ENCODE measurements around the gene GNAS. TPM values are rescaled to one million over a fixed set of nuclear protein-coding genes. Genes with fewer than 3 reads are reported as not detected.

Gene GNAS
- total RNA-seq, 1 donor from 2014 or later, result 1,218 TPM

DNA sequence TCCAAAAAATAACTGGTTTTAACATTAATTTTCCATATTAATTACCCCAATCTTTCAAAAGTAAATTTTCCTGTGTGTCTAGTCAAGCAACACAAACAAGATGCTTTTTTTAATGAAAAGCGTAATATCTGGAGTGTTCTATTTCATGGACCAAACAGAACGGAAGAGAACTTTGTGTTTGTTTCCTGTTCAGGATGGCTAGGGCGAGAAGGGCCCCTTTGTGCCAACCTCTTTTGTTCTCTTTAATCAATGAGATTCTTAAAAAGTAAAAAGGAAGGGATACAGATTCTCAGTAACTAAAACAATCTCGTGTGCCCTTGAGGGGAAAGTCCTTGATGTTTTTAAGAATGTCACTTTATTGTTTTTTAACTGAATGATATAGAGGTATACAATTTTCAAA is 55.7 kb downstream of the GNAS start:
- Mint-ChIP-seq H3K27ac (peak overlapping the region; percentile 97), H3K4me1 (peaks cover 18% of the 10 kb centered on the region), H3K27me3 (ENCODE audit: low read depth) (no peaks in the 10 kb centered on the region), H3K9me3 (no peaks in the 10 kb centered on the region), H3K4me3 (no peak overlapping the region), H3K36me3 (peaks cover 69% of the 10 kb centered on the region)
- no peak for DNase-seq (ENCODE audit: low spot score in 2 of 2, unreplicated experiment in 2 of 2)
- no peak for TF ChIP-seq CTCF (IDR thresholded peaks at IDR 0.05; ENCODE audit: unreplicated experiment)

- peaks cover 64% of the 10 kb centered on the region for H3K36me3 Mint-ChIP-seq
- no peaks in the 10 kb centered on the region for H3K9me3 Mint-ChIP-seq
- no peak for DNase-seq (ENCODE audit: low spot score in 2 of 2, unreplicated experiment in 2 of 2)
- no peaks in the 10 kb centered on the region for H3K27me3 Mint-ChIP-seq (ENCODE audit: low read depth)
- H3K4me1 Mint-ChIP-seq, result peaks cover 18% of the 10 kb centered on the region
- H3K27ac Mint-ChIP-seq, result no peak overlapping the region
- no peak overlapping the region for H3K4me3 Mint-ChIP-seq
- TF ChIP-seq CTCF (IDR thresholded peaks at IDR 0.05; ENCODE audit: unreplicated experiment), result no peak
Measured at GRCh38 chr20:58908941-58909340, 56.4 kb downstream of the GNAS start.

DNA sequence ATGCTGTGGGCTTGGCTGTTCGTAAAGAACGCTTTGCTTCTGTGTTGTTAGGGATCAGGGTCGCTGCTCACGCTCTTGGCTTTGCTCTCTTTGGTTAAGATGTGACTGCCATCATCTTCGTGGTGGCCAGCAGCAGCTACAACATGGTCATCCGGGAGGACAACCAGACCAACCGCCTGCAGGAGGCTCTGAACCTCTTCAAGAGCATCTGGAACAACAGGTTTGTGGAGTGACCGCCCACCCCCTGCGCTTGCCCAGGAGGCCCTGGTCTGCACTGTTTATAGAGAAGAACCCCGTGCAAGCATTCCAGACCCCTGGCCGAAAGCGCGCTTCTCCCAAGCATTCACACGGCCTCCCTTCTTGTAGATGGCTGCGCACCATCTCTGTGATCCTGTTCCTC is 57.1 kb downstream of the GNAS start:
- no peaks in the 10 kb centered on the region for H3K27me3 Mint-ChIP-seq (ENCODE audit: low read depth)
- H3K36me3 Mint-ChIP-seq, result peaks cover 62% of the 10 kb centered on the region
- H3K27ac Mint-ChIP-seq, result no peak overlapping the region
- no peak for TF ChIP-seq CTCF (IDR thresholded peaks at IDR 0.05; ENCODE audit: unreplicated experiment)
- no peak overlapping the region for H3K4me3 Mint-ChIP-seq
- no peak for DNase-seq (ENCODE audit: low spot score in 2 of 2, unreplicated experiment in 2 of 2)
- H3K4me1 Mint-ChIP-seq, result peaks cover 18% of the 10 kb centered on the region
- no peaks in the 10 kb centered on the region for H3K9me3 Mint-ChIP-seq

GRCh38 chr20:58910473-58910872 is 58.0 kb downstream of the GNAS start:
- TF ChIP-seq CTCF (IDR thresholded peaks at IDR 0.05; ENCODE audit: unreplicated experiment), result no peak
- peak overlapping the region; percentile 50 for H3K27ac Mint-ChIP-seq
- peaks cover 18% of the 10 kb centered on the region for H3K4me1 Mint-ChIP-seq
- H3K9me3 Mint-ChIP-seq, result no peaks in the 10 kb centered on the region
- H3K4me3 Mint-ChIP-seq, result no peak overlapping the region
- DNase-seq (ENCODE audit: low spot score in 2 of 2, unreplicated experiment in 2 of 2), result no peak
- H3K27me3 Mint-ChIP-seq (ENCODE audit: low read depth), result no peaks in the 10 kb centered on the region
- H3K36me3 Mint-ChIP-seq, result peaks cover 55% of the 10 kb centered on the region

DNA sequence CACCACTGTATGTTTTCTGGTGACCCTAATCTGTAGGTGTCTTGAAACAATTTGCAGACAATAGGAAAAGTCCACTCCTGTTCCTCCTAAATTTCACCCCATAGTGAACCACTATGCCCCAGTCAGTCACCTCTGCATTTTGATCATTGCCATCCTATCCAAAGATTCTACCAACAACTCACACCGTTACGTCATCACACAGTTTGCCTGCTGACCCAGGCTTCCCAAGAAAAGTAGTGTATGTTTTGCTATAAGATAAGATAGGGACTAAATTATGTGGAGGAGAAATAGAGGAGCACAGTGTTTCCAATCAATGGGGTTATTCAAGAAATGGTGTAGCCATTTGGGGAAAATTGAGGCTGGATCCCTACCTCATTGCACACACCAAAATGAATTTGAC is 58.8 kb downstream of the GNAS start:
- H3K27ac Mint-ChIP-seq, result no peak overlapping the region
- no peaks in the 10 kb centered on the region for H3K9me3 Mint-ChIP-seq
- no peaks in the 10 kb centered on the region for H3K27me3 Mint-ChIP-seq (ENCODE audit: low read depth)
- peaks cover 18% of the 10 kb centered on the region for H3K4me1 Mint-ChIP-seq
- no peak for DNase-seq (ENCODE audit: low spot score in 2 of 2, unreplicated experiment in 2 of 2)
- H3K4me3 Mint-ChIP-seq, result no peak overlapping the region
- peaks cover 49% of the 10 kb centered on the region for H3K36me3 Mint-ChIP-seq
- TF ChIP-seq CTCF (IDR thresholded peaks at IDR 0.05; ENCODE audit: unreplicated experiment), result no peak

GRCh38 chr20:58911970-58912369 is 59.5 kb downstream of the GNAS start:
- H3K27ac Mint-ChIP-seq, result no peak overlapping the region
- H3K27me3 Mint-ChIP-seq (ENCODE audit: low read depth), result no peaks in the 10 kb centered on the region
- TF ChIP-seq CTCF (IDR thresholded peaks at IDR 0.05; ENCODE audit: unreplicated experiment), result no peak
- H3K36me3 Mint-ChIP-seq, result peaks cover 47% of the 10 kb centered on the region
- H3K4me3 Mint-ChIP-seq, result no peak overlapping the region
- peaks cover 14% of the 10 kb centered on the region for H3K4me1 Mint-ChIP-seq
- H3K9me3 Mint-ChIP-seq, result no peaks in the 10 kb centered on the region
- no peak for DNase-seq (ENCODE audit: low spot score in 2 of 2, unreplicated experiment in 2 of 2)
